HepG2 (cell line): ENCODE results near the gene ZDHHC24. TPM values are rescaled to one million over a fixed set of nuclear protein-coding genes. Genes with fewer than 3 reads are reported as not detected.
A peak's percentile ranks its signal among the peaks of the same experiment; 100 is the strongest.
"Not testable (repeated sequence)": the region's sequence is repeated elsewhere in the genome, so short reads cannot be mapped to it uniquely, and the experiment has no call there.

Experiments
- ATAC-seq: fragments of 200-7000 bp; cut with Tn5 transposase; 3 replicates; pipeline ENCODE4 v1.9.1; 2020; ENCODE audit warnings: mild to moderate bottlenecking, moderate library complexity
- BruUV-seq: library from RNA; stranded (reverse); fragments of 400-500 nt; replicated peaks from 2 replicates; lab custom pipeline; 2021; lab: Mats Ljungman, UMichigan
- CTCF ChIA-PET: fragments of 300-600 bp; formaldehyde crosslinking; extraction: SDS; loops from one replicate; lab custom pipeline; 2021; ENCODE audit warnings: low total read pairs, inconsistent platforms, low intra/inter-chr PET ratio; lab: Yijun Ruan, JAX
- POLR2A ChIA-PET: fragments of 350-600 bp; sonication (Branson Sonifier 250); formaldehyde crosslinking; loops from one replicate; lab custom pipeline; 2020; ENCODE audit warnings: antibody characterized with exemption, inconsistent platforms; lab: Yijun Ruan, JAX
- DNase-seq: peaks from one replicate; pipeline ENCODE4 v3.0.0-alpha.2; 2015; ENCODE audit warnings: low spot score
- FAIRE-seq: peaks from 3 replicates; lab custom pipeline; 2011; peaks lifted over from hg19 to GRCh38; lab: Jason Lieb, UNC
- H2AFZ ChIP-seq: one replicate; pipeline ENCODE4 v1.6.1; 2011; ENCODE audit warnings: low read length, inconsistent platforms
- H3K27ac ChIP-seq: fragments of 300-600 bp; 3 replicates; pipeline ENCODE4 v1.8.0; 2011; ENCODE audit warnings: mixed run types, mild to moderate bottlenecking, mixed read lengths, low read length, inconsistent platforms; ENCODE audit not compliant: insufficient read depth; ENCODE audit errors: extremely low read length
- H3K27me3 ChIP-seq, 2 experiments: fragments of 200-600 bp in 1 of 2; 2 replicates in 1 of 2; 3 replicates in 1 of 2; pipeline versions ENCODE4 v1.6.0 to v1.8.0; 2011; ENCODE audit warnings: low read length in 2 of 2, mild to moderate bottlenecking in 2 of 2, moderate library complexity in 2 of 2, inconsistent platforms in 1 of 2; ENCODE audit not compliant: insufficient read depth in 2 of 2, control insufficient read depth in 1 of 2
- H3K36me3 ChIP-seq, 2 experiments: fragments of 200-600 bp in 1 of 2; replicated peaks in 1 of 2; 2 replicates in 1 of 2; 3 replicates in 1 of 2; pipeline versions ENCODE4 v1.5.1 to v1.8.0; 2011; ENCODE audit warnings: low read length in 2 of 2, inconsistent platforms in 1 of 2; ENCODE audit not compliant: insufficient read depth in 2 of 2, control insufficient read depth in 1 of 2
- H3K4me1 ChIP-seq: 2 replicates; pipeline ENCODE4 v1.5.1; 2012; ENCODE audit warnings: low read length, inconsistent platforms; ENCODE audit not compliant: insufficient read depth
- H3K4me2 ChIP-seq: 2 replicates; pipeline ENCODE4 v1.6.0; 2011; ENCODE audit warnings: low read depth, low read length, inconsistent platforms
- H3K4me3 ChIP-seq, 3 experiments: fragments of 200-600 bp in 1 of 3; sonication (generic), shearing (Covaris generic) in 1 of 3; replicated peaks in 1 of 3; 2 replicates each; pipeline ENCODE4 v1.5.1; 2011 to 2016; ENCODE audit warnings: low read length in 3 of 3, inconsistent platforms in 2 of 3, low read depth in 2 of 3, mild to moderate bottlenecking in 2 of 3, control low read depth in 1 of 3, mixed read lengths in 1 of 3; ENCODE audit not compliant: insufficient read depth in 1 of 3
- H3K79me2 ChIP-seq: one replicate; pipeline ENCODE4 v1.6.1; 2011; ENCODE audit warnings: low read length, inconsistent platforms; ENCODE audit not compliant: insufficient read depth
- H3K9ac ChIP-seq: 2 replicates; pipeline ENCODE4 v1.6.0; 2011; ENCODE audit warnings: mild to moderate bottlenecking, low read depth, low read length, inconsistent platforms; ENCODE audit not compliant: insufficient read depth
- H3K9me3 ChIP-seq: 2 replicates; pipeline ENCODE4 v1.5.1; 2012; ENCODE audit warnings: mild to moderate bottlenecking, low read length
- H4K20me1 ChIP-seq: 2 replicates; pipeline ENCODE4 v1.6.0; 2011; ENCODE audit warnings: inconsistent platforms, mild to moderate bottlenecking, low read length, moderate library complexity; ENCODE audit not compliant: insufficient read depth
- AHR ChIP-seq: IDR thresholded peaks from 2 replicates; pipeline ENCODE4 v1.6.1; 2018; ENCODE audit warnings: missing genetic modification reagents, missing compliant biosample characterization
- CAMTA2 ChIP-seq: sonication (generic); formaldehyde crosslinking; IDR thresholded peaks from 2 replicates; pipeline ENCODE4 v1.4.0; 2020; ENCODE audit warnings: mild to moderate bottlenecking, missing genetic modification reagents, borderline replicate concordance
- NCOA2 ChIP-seq: sonication (generic); formaldehyde crosslinking; IDR thresholded peaks from 2 replicates; pipeline ENCODE4 v1.8.0; 2022; ENCODE audit warnings: inconsistent platforms
- SOX5 ChIP-seq: IDR thresholded peaks from 2 replicates; pipeline ENCODE4 v1.6.1; 2016; ENCODE audit warnings: borderline replicate concordance
- ZNF121 ChIP-seq: sonication (generic); formaldehyde crosslinking; IDR thresholded peaks from 2 replicates; pipeline ENCODE4 v1.5.0; 2020; ENCODE audit warnings: mild to moderate bottlenecking, missing genetic modification reagents
- ZNF703 ChIP-seq: sonication (generic); formaldehyde crosslinking; IDR thresholded peaks from 2 replicates; pipeline ENCODE4 v1.5.1; 2020; ENCODE audit warnings: missing genetic modification reagents, mild to moderate bottlenecking, moderate library complexity, borderline replicate concordance
- WGBS: methylation state at CpG from one replicate; pipeline ENCODE4 v1.1.6; 2017; ENCODE audit warnings: low lambda C conversion rate; 5-methylcytosine and 5-hydroxymethylcytosine counted together
- in situ Hi-C: cut with HindIII; loops from 2 replicates; pipeline ENCODE4 v1.10.0; 2017; ENCODE audit warnings: low pct_unique_long_range_greater_than_20kb; ENCODE audit not compliant: extremely low pct_ligation_motif_present
- intact Hi-C: fragments of 100-400 bp; cut with micrococcal nuclease; formaldehyde crosslinking; loops from one replicate; pipeline ENCODE4 v1.10.0; 2022; ENCODE audit not compliant: unreplicated experiment
- polyA plus RNA-seq, 8 experiments: library from polyadenylated mRNA; depleted of rRNA in 3 of 8; stranded (reverse) in 7 of 8; unstranded in 1 of 8; fragments of >200 nt; fragmentation: Illumina TruSeq in 4 of 8; extraction: Trizol in 4 of 8; gene quantifications; 2 replicates each; pipeline versions ENCODE4 v1.2.1 to v1.2.3, GENCODE V29; 2011 to 2016; ENCODE audit warnings: low read depth in 4 of 8, missing spikeins in 1 of 8, mixed read lengths in 1 of 8; ENCODE audit not compliant: insufficient read depth in 1 of 8
- total RNA-seq, 5 experiments: library from RNA; depleted of rRNA; stranded (reverse); fragments of >200 nt; fragmentation: Illumina TruSeq; extraction: Trizol; gene quantifications; 2 replicates each; pipeline ENCODE4 v1.2.3, GENCODE V29; 2016; ENCODE audit warnings: low read depth in 1 of 5
- TF ChIP-seq, protein P1 (sequence below): sonication (generic); formaldehyde crosslinking; IDR thresholded peaks from 2 replicates; pipeline ENCODE4 v1.8.1; 2023; ENCODE audit warnings: mild to moderate bottlenecking, inconsistent platforms, moderate library complexity, missing genetic modification reagents, borderline replicate concordance
- TF ChIP-seq, protein P2 (sequence below): sonication (generic); formaldehyde crosslinking; IDR thresholded peaks from 2 replicates; pipeline ENCODE4 v1.5.0; 2020; ENCODE audit warnings: mild to moderate bottlenecking, missing genetic modification reagents

The ZDHHC24 gene
- total and polyA plus RNA-seq, 2 of the 13 experiments (the other 11 are each of a cell fraction or from before 2014, with no cell fraction given), result 4.3 TPM

DNA sequence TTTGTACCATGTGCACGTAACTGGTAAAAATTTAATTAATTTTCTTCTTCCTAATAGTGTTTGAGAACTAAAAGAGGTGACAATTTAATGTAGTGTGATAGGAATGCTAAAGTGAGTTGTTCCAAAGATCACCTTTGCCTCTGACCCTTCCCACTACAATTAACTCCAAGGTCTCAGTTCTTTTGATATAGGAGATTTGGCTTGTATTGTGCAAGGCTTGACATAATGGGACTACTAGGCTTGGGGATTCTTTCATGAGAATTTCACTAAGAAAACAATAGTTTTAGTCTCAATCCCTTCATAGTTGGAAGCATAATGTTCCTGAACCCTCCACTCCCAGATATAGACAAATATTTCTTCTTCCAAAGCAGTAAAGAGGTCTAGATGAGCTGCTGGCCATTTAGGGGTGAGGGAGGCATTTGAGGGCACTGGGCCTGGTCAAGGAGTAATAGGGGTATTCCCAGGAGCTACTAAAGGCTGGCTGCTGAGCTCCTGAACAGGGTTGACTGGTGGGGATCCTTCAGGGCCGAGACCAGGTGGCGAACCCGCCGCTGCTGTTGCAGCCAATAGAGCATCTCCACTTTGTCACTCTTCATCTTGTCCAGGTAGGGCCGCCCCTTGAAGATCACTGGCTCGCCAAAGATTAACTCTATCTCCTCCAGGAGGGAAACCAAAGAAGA is 44.3 kb upstream of the ZDHHC24 start (continued):
- TF ChIP-seq ZNF703 (CRISPR knock-in tag), result no peak
- no peak for TF ChIP-seq CAMTA2
- TF ChIP-seq AHR (CRISPR knock-in tag), result no peak
- peak; percentile 76; the same call in 1 of the 2 replicates for TF ChIP-seq SOX5 (CRISPR knock-in tag)
- peak; percentile 59; the same call in 1 of the 2 replicates for TF ChIP-seq NCOA2 (CRISPR knock-in tag)
- TF ChIP-seq, protein P1, sequence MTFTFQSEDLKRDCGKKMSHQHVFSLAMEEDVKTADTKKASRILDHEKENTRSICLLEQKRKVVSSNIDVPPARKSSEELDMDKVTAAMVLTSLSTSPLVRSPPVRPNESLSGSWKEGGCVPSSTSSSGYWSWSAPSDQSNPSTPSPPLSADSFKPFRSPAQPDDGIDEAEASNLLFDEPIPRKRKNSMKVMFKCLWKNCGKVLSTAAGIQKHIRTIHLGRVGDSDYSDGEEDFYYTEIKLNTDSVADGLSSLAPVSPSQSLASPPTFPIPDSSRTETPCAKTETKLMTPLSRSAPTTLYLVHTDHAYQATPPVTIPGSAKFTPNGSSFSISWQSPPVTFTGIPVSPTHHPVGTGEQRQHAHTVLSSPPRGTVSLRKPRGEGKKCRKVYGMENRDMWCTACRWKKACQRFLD (CRISPR knock-in tag), result no peak

DNA sequence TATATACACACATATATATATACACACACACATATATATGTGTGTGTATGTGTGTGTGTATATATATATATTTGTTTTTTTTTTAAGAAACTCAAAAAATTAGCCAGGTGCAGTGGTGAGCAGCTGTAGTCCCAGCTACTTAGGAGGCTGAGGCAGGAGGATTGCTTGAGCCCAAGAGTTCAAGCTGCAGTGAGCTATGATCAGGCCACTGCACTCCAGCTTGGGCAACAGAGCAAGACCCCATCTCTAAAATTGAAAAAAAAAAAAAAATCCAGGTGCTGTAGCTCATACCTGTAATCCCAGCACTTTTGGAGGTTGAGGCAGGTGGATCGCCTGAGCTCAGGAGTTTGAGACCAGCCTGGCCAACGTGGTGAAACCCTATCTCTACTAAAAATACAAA is 43.5 kb upstream of the ZDHHC24 start:
- TF ChIP-seq, protein P2, sequence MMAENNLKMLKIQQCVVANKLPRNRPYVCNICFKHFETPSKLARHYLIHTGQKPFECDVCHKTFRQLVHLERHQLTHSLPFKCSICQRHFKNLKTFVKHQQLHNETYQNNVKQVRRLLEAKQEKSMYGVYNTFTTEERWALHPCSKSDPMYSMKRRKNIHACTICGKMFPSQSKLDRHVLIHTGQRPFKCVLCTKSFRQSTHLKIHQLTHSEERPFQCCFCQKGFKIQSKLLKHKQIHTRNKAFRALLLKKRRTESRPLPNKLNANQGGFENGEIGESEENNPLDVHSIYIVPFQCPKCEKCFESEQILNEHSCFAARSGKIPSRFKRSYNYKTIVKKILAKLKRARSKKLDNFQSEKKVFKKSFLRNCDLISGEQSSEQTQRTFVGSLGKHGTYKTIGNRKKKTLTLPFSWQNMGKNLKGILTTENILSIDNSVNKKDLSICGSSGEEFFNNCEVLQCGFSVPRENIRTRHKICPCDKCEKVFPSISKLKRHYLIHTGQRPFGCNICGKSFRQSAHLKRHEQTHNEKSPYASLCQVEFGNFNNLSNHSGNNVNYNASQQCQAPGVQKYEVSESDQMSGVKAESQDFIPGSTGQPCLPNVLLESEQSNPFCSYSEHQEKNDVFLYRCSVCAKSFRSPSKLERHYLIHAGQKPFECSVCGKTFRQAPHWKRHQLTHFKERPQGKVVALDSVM (CRISPR knock-in tag), result peak; percentile 66; the same call in 1 of the 2 replicates
- TF ChIP-seq ZNF121, result peak; percentile 77
- Histone ChIP-seq H3K4me1 (peaks cover 58% of the 10 kb centered on the region), H3K79me2 (peaks cover 12% of the 10 kb centered on the region), H3K27ac (peak overlapping the region; percentile 78)
- H4K20me1 ChIP-seq, H3K4me2 ChIP-seq, BruUV-seq, DNase-seq, intact Hi-C loops, ATAC-seq, in situ Hi-C loops, H3K9ac ChIP-seq, H3K36me3 ChIP-seq, H3K4me3 ChIP-seq, CTCF ChIA-PET, H3K27me3 ChIP-seq, H2AFZ ChIP-seq, FAIRE-seq, H3K9me3 ChIP-seq: not testable (repeated sequence)
- WGBS, result 61% methylated on average over 2 of the region's 2 CpGs
- POLR2A ChIA-PET, result interaction anchor here (3.2 to 5.1 kb wide), 3 partner anchors 27 to 89 kb away, joined by 35 to 72 read pairs (median 37); partner anchors contain the start of genes RBM14, RBM4 and RBM4B
